PC-9 (cell line): ENCODE results near the gene FBXL13. TPM values are rescaled to one million over a fixed set of nuclear protein-coding genes. Genes with fewer than 3 reads are reported as not detected.

Source experiments
- BruUV-seq: library from RNA; stranded (reverse); fragments of 400-500 nt; replicated peaks from 2 replicates; lab custom pipeline; 2021; lab: Mats Ljungman, UMichigan
- CTCF ChIA-PET: fragments of 300-600 bp; sonication (Branson Sonifier 250); formaldehyde crosslinking; loops from one replicate; lab custom pipeline; 2022; ENCODE audit warnings: antibody characterized with exemption; lab: Charles Lee
- POLR2A ChIA-PET: fragments of 300-600 bp; sonication (Branson Sonifier 250); formaldehyde crosslinking; loops from one replicate; lab custom pipeline; 2022; ENCODE audit warnings: antibody characterized with exemption; ENCODE audit not compliant: unreplicated experiment; lab: Charles Lee
- DNase-seq, 2 experiments: peaks; one replicate each; pipeline versions ENCODE4 v3.0.0 to v3.0.0-alpha.2; 2015 to 2022; ENCODE audit warnings: mixed read lengths in 1 of 2
- H2AFZ ChIP-seq: fragments of 200-600 bp; sonication (generic); 2 replicates; pipeline ENCODE4 v1.8.1; 2017; ENCODE audit warnings: antibody characterized with exemption
- H3F3A ChIP-seq: fragments of 200-600 bp; sonication (generic); 2 replicates; pipeline ENCODE4 v1.8.1; 2017; ENCODE audit warnings: antibody characterized with exemption, mild to moderate bottlenecking, low read depth; ENCODE audit not compliant: insufficient read depth
- H3K27ac ChIP-seq: fragments of 200-600 bp; sonication (generic); 2 replicates; pipeline ENCODE4 v1.6.1; 2016; ENCODE audit warnings: mixed run types
- H3K27me3 ChIP-seq: fragments of 200-600 bp; sonication (generic); 2 replicates; pipeline ENCODE4 v1.6.1; 2016; ENCODE audit warnings: low read depth, mixed run types; ENCODE audit not compliant: insufficient read depth
- H3K36me3 ChIP-seq: fragments of 200-600 bp; sonication (generic); 2 replicates; pipeline ENCODE4 v1.6.1; 2016; ENCODE audit warnings: low read depth, mixed run types
- H3K4me1 ChIP-seq: fragments of 200-600 bp; sonication (generic); replicated peaks from 2 replicates; pipeline ENCODE4 v1.6.1; 2016; ENCODE audit warnings: mixed run types; ENCODE audit not compliant: insufficient read depth
- H3K4me2 ChIP-seq: fragments of 200-600 bp; sonication (generic); 2 replicates; pipeline ENCODE4 v1.6.1; 2017; ENCODE audit warnings: mixed run types
- H3K4me3 ChIP-seq: fragments of 200-600 bp; sonication (generic); 2 replicates; pipeline ENCODE4 v1.6.1; 2016; ENCODE audit warnings: mixed run types
- H3K79me2 ChIP-seq: fragments of 200-600 bp; sonication (generic); 2 replicates; pipeline ENCODE4 v1.6.1; 2017; ENCODE audit warnings: low read depth, mixed run types
- H3K9me2 ChIP-seq: fragments of 200-600 bp; sonication (generic); 2 replicates; pipeline ENCODE4 v1.8.1; 2017; ENCODE audit warnings: mild to moderate bottlenecking; ENCODE audit not compliant: insufficient read depth
- H3K9me3 ChIP-seq: fragments of 200-600 bp; sonication (generic); 2 replicates; pipeline ENCODE4 v1.8.1; 2016; ENCODE audit warnings: low read depth; ENCODE audit not compliant: insufficient read depth
- H4K20me1 ChIP-seq: fragments of 200-600 bp; sonication (generic); 2 replicates; pipeline ENCODE4 v1.8.1; 2017; ENCODE audit not compliant: insufficient read depth
- CTCF ChIP-seq: fragments of 200-600 bp; sonication (generic); conservative IDR thresholded peaks from 2 replicates; pipeline ENCODE4 v1.6.1; 2017; ENCODE audit warnings: mixed run types, antibody characterized with exemption, mild to moderate bottlenecking, moderate library complexity
- EZH2 ChIP-seq: fragments of 200-600 bp; sonication (generic); IDR thresholded peaks from 2 replicates; pipeline ENCODE4 v1.8.0; 2017; ENCODE audit warnings: antibody characterized with exemption, low read depth
- intact Hi-C: fragments of 100-400 bp; cut with micrococcal nuclease; formaldehyde crosslinking; loops from one replicate; pipeline ENCODE4 v1.10.0; 2022; ENCODE audit not compliant: unreplicated experiment
- total RNA-seq: library from RNA; stranded (reverse); gene quantifications from 2 replicates; pipeline ENCODE4 v1.2.3, GENCODE V29; 2021

Gene FBXL13
- total RNA-seq, 1 experiment from 2014 or later = 19.4 TPM

- H3K36me3 ChIP-seq = no peaks in the 10 kb centered on the region
- no peaks in the 10 kb centered on the region for H3K27me3 ChIP-seq
- H3K79me2 ChIP-seq = peaks cover 54% of the 10 kb centered on the region
- H3K9me3 ChIP-seq = no peaks in the 10 kb centered on the region
- CTCF ChIA-PET = interaction anchor here (0.6 kb wide), 1 partner anchor 11 kb away, joined by 5 read pairs; no protein-coding TSS in a partner anchor
- BruUV-seq = no TSS peak
- H3K27ac ChIP-seq = no peak overlapping the region
- no peak for DNase-seq
- H3F3A ChIP-seq = peaks cover 22% of the 10 kb centered on the region; the same call in 1 of the 2 replicates
- no peaks in the 10 kb centered on the region for H3K9me2 ChIP-seq
- H4K20me1 ChIP-seq = no peaks in the 10 kb centered on the region; the same call in 1 of the 2 replicates
- H3K4me2 ChIP-seq = peak overlapping the region; percentile 90; the same call in 1 of the 2 replicates
- POLR2A ChIA-PET = no interaction called here
- intact Hi-C loops = loop anchor here (5.0 to 10.0 kb wide), 2 partner anchors 330 to 333 kb away; partner anchors contain the start of gene FAM185A
- H3K4me1 ChIP-seq = peaks cover 26% of the 10 kb centered on the region
- no peak overlapping the region for H3K4me3 ChIP-seq
- TF ChIP-seq CTCF (no peak), EZH2 (no peak)
- H2AFZ ChIP-seq = no peak overlapping the region
Observed at GRCh38 chr7:103077318-103077717, 2.7 kb upstream of the FBXL13 start.

- Histone ChIP-seq H3K4me2 (peak overlapping the region; percentile 90), H3K9me2 (no peaks in the 10 kb centered on the region), H2AFZ (no peak overlapping the region), H3K4me1 (peaks cover 26% of the 10 kb centered on the region), H3K36me3 (no peaks in the 10 kb centered on the region), H3K4me3 (no peak overlapping the region), H3K27me3 (no peaks in the 10 kb centered on the region), H3F3A (peaks cover 22% of the 10 kb centered on the region; the same call in 1 of the 2 replicates), H3K79me2 (peaks cover 54% of the 10 kb centered on the region), H4K20me1 (no peaks in the 10 kb centered on the region; the same call in 1 of the 2 replicates), H3K27ac (no peak overlapping the region), H3K9me3 (no peaks in the 10 kb centered on the region)
- ChIA-PET CTCF (interaction anchor here (0.6 kb wide), 1 partner anchor 10 kb away, joined by 5 read pairs; no protein-coding TSS in a partner anchor), POLR2A (interaction anchor here (0.6 kb wide), 1 partner anchor 256 kb away, joined by 3 read pairs; no protein-coding TSS in a partner anchor)
- intact Hi-C loops = loop anchor here (5.0 to 10.0 kb wide), 2 partner anchors 331 to 332 kb away; partner anchors contain the start of gene FAM185A
- no peak for TF ChIP-seq CTCF
- TF ChIP-seq EZH2 = no peak
- BruUV-seq = no TSS peak
- DNase-seq = no peak
Observed at GRCh38 chr7:103076764-103077163, 2.2 kb upstream of the FBXL13 start.

- peaks cover 22% of the 10 kb centered on the region; the same call in 1 of the 2 replicates for H3F3A ChIP-seq
- intact Hi-C loops = loop anchor here (2.0 to 10.0 kb wide), 3 partner anchors 73 to 332 kb away; partner anchors contain the start of genes FAM185A and NAPEPLD
- H3K9me3 ChIP-seq = no peaks in the 10 kb centered on the region
- peaks cover 26% of the 10 kb centered on the region for H3K4me1 ChIP-seq
- no peaks in the 10 kb centered on the region for H4K20me1 ChIP-seq
- DNase-seq = peak in 1 of 2 experiments; percentile 41
- H3K4me2 ChIP-seq = peak overlapping the region; percentile 90
- peak overlapping the region; percentile 72 for H3K27ac ChIP-seq
- ChIA-PET CTCF (interaction anchor here (0.7 to 1.5 kb wide), 2 partner anchors 13 to 327 kb away, joined by 3 to 11 read pairs; partner anchors contain the start of gene FAM185A), POLR2A (interaction anchor here (1.0 to 1.4 kb wide), 4 partner anchors 9 to 327 kb away, joined by 5 to 11 read pairs (median 6); partner anchors contain the start of genes FAM185A and NAPEPLD)
- H3K9me2 ChIP-seq = no peaks in the 10 kb centered on the region
- H3K36me3 ChIP-seq = no peaks in the 10 kb centered on the region
- TF ChIP-seq EZH2 = no peak
- TF ChIP-seq CTCF = no peak
- H2AFZ ChIP-seq = peak overlapping the region; percentile 87
- peak overlapping the region; percentile 92 for H3K4me3 ChIP-seq
- H3K79me2 ChIP-seq = peaks cover 48% of the 10 kb centered on the region
- no peaks in the 10 kb centered on the region for H3K27me3 ChIP-seq
- TSS peak; percentile 60 for BruUV-seq
Observed at GRCh38 chr7:103075337-103075918, 832 bp upstream of the FBXL13 start.
